Endothelial cell (in vitro differentiated cells): ENCODE measurements around the gene CLCN4. TPM values are rescaled to one million over a fixed set of nuclear protein-coding genes. Genes with fewer than 3 reads are reported as not detected.

Experiments used
- DNase-seq: peaks from one replicate; pipeline ENCODE4 v3.0.0; 2021; ENCODE audit warnings: low spot score
- H3K27ac Mint-ChIP-seq: one replicate; pipeline ENCODE4 v1.8.0; 2021; ENCODE audit warnings: mixed read lengths, inconsistent platforms; ENCODE audit not compliant: unreplicated experiment
- H3K27me3 Mint-ChIP-seq: one replicate; pipeline ENCODE4 v1.8.0; 2021; ENCODE audit warnings: mild to moderate bottlenecking, moderate library complexity, mixed read lengths, inconsistent platforms; ENCODE audit not compliant: unreplicated experiment
- H3K36me3 Mint-ChIP-seq: one replicate; pipeline ENCODE4 v1.8.0; 2021; ENCODE audit warnings: mild to moderate bottlenecking, low read depth, mixed read lengths, inconsistent platforms; ENCODE audit not compliant: unreplicated experiment
- H3K4me1 Mint-ChIP-seq: one replicate; pipeline ENCODE4 v1.8.0; 2021; ENCODE audit warnings: mild to moderate bottlenecking, mixed read lengths, inconsistent platforms; ENCODE audit not compliant: unreplicated experiment
- H3K4me3 Mint-ChIP-seq: one replicate; pipeline ENCODE4 v1.8.0; 2021; ENCODE audit warnings: mild to moderate bottlenecking, mixed read lengths, inconsistent platforms; ENCODE audit not compliant: unreplicated experiment
- H3K9me3 Mint-ChIP-seq: one replicate; pipeline ENCODE4 v1.8.0; 2021; ENCODE audit warnings: mixed read lengths, inconsistent platforms; ENCODE audit not compliant: unreplicated experiment
- total RNA-seq: library from RNA; stranded (reverse); fragmentation: NEBNext Ultra II Directional; extraction: Animal tissue kit (Norgen Biotek cat#: 25700); gene quantifications from one replicate; pipeline ENCODE4 v1.2.1, GENCODE V29; 2021; ENCODE audit not compliant: unreplicated experiment
- TF ChIP-seq, protein P1 (sequence below): fragments of 200-600 bp; sonication (generic); IDR thresholded peaks from one replicate; pipeline ENCODE4 v1.5.0; 2021; ENCODE audit warnings: antibody characterized with exemption; ENCODE audit not compliant: unreplicated experiment

The CLCN4 gene
- total RNA-seq, 1 donor from 2014 or later: 23.1 TPM

DNA sequence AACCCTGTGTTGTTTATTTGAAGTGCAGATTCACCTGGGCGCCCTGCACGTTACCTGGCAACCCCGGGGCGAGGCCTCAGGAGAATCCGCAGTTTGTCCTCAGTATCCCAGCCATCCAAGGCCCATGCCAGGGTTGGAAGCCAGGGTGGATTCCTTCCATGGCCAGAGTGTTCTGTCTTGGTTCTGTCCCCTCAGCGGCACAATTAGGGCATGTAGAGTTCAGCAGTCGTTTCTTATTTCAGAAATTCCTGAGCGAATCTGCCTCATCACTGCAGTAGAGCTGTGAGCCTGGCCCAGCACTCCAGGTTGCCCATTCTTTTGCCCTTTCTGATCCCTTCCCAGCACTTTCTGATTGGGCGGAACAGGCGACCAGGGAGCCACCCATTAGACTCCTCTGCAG is 29.9 kb upstream of the CLCN4 start:
- TF ChIP-seq, protein P1, sequence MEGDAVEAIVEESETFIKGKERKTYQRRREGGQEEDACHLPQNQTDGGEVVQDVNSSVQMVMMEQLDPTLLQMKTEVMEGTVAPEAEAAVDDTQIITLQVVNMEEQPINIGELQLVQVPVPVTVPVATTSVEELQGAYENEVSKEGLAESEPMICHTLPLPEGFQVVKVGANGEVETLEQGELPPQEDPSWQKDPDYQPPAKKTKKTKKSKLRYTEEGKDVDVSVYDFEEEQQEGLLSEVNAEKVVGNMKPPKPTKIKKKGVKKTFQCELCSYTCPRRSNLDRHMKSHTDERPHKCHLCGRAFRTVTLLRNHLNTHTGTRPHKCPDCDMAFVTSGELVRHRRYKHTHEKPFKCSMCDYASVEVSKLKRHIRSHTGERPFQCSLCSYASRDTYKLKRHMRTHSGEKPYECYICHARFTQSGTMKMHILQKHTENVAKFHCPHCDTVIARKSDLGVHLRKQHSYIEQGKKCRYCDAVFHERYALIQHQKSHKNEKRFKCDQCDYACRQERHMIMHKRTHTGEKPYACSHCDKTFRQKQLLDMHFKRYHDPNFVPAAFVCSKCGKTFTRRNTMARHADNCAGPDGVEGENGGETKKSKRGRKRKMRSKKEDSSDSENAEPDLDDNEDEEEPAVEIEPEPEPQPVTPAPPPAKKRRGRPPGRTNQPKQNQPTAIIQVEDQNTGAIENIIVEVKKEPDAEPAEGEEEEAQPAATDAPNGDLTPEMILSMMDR: no peak
- DNase-seq: no peak
- H3K27ac Mint-ChIP-seq: no peak overlapping the region
- peaks cover 32% of the 10 kb centered on the region for H3K36me3 Mint-ChIP-seq
- H3K4me1 Mint-ChIP-seq: no peaks in the 10 kb centered on the region
- peaks cover 2% of the 10 kb centered on the region for H3K27me3 Mint-ChIP-seq
- H3K4me3 Mint-ChIP-seq: no peak overlapping the region
- no peaks in the 10 kb centered on the region for H3K9me3 Mint-ChIP-seq

DNA sequence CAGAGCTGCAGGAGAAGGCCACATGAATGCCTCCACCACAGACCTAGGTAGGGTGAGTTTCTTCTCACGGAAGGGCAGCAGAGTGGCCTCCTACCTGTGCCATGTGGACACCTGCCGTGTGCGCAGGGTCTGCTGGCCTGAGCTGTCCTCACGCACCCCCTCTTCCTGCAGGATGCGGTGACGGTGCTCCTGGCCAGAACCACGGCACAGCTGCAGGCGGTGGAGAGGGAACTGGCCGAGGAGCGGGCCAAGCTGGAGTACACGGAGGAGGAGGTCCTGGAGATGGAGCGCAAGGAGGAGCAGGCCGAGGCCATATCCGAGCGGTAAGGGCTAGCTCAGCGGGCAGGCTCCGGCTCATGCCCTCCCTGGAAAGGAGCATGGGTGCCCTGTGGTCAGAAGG is 28.4 kb upstream of the CLCN4 start:
- H3K36me3 Mint-ChIP-seq: peaks cover 32% of the 10 kb centered on the region
- no peak for DNase-seq

DNA sequence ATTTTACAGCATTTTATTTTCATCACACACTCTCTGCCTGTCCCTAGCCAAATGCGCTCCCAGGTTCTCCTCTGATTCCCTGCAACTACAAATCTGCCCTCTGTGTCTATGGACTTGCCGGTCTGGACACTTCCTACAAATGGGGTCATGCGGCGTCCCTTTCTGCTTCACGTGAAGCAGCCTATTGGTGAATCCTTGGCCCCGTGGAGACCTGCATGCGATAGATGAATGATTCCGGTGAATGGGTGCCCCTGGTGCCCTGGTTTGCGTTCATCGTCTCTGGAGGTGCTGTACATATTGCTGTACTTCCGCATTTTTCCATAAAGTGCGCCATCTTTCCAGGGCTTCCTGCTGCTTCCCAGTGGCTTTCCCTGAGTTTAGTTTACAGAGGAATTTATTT is 27.5 kb upstream of the CLCN4 start:
- Mint-ChIP-seq H3K4me1 (no peaks in the 10 kb centered on the region), H3K27ac (no peak overlapping the region), H3K36me3 (peaks cover 40% of the 10 kb centered on the region), H3K27me3 (peaks cover 2% of the 10 kb centered on the region), H3K9me3 (no peaks in the 10 kb centered on the region), H3K4me3 (peak overlapping the region; percentile 11)
- DNase-seq: no peak
- TF ChIP-seq, protein P1: no peak

More for the DNA sequence above, 28.4 kb upstream of the CLCN4 start:
- Mint-ChIP-seq H3K27me3 (peaks cover 2% of the 10 kb centered on the region), H3K4me1 (no peaks in the 10 kb centered on the region), H3K4me3 (no peak overlapping the region), H3K9me3 (no peaks in the 10 kb centered on the region), H3K27ac (no peak overlapping the region)
- TF ChIP-seq, protein P1: no peak

DNA sequence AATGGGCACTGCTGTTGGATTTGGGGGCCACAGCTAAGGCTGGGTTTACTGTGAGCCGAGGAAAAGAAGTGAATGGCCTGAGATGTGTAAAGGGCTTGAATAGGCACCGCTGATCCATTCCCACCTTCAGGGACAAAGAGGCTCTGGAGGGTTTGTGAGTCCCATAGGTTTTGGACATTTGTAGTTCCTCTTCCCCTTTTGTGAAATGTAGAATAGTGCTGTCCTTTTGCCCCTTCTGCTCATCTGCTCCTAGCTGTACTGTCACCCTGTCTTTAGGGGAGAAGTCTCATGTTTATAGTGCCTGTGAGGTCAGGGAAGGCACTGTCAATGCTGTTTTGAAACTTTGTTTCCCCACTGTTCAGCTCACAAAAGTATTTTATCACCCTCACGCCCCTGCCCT is 26.4 kb upstream of the CLCN4 start:
- TF ChIP-seq, protein P1: no peak
- H3K4me3 Mint-ChIP-seq: no peak overlapping the region
- H3K9me3 Mint-ChIP-seq: no peaks in the 10 kb centered on the region
- H3K4me1 Mint-ChIP-seq: no peaks in the 10 kb centered on the region
- no peak overlapping the region for H3K27ac Mint-ChIP-seq
- H3K36me3 Mint-ChIP-seq: peaks cover 44% of the 10 kb centered on the region
- no peak for DNase-seq
- peaks cover 2% of the 10 kb centered on the region for H3K27me3 Mint-ChIP-seq

DNA sequence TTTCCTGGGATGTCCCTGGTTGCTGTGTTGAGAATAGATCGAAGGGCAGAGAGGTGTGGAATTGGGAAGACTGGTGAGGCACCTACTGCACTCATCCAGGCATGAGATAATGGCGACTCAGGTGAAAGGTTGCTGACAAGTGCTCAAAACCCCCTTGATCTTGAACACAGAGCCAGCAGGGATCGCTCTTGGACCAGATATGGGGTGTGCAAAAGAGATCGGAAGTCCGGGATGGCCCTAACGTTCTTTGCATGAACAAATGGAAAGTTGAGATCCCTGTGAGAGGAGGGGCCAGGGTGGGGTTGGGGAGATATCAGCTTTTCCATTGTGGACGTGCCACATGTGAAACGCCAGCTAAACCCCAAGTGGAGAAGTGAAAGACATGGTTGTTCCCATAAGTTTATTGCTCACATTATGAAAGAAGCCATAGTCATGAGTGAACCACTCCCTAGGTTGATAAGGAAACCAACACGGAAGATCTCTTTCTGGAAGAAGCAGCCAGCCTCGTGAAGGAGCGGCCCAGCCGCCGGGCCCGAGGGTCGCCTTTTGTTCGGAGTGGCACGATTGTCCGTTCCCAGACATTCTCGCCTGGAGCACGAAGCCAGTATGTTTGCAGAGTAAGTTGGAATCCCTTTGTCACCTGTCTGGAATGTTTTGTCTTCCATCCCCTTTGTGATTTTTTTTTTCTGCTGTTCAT is 22.6 kb upstream of the CLCN4 start:
- Mint-ChIP-seq H3K36me3 (peaks cover 33% of the 10 kb centered on the region), H3K9me3 (no peaks in the 10 kb centered on the region), H3K4me1 (no peaks in the 10 kb centered on the region), H3K4me3 (no peak overlapping the region), H3K27ac (no peak overlapping the region), H3K27me3 (peaks cover 2% of the 10 kb centered on the region)
- TF ChIP-seq, protein P1: no peak
- no peak for DNase-seq
